ENCODE measurements around the gene SLCO2B1.

The SLCO2B1 gene

GRCh38 chr11:75223954-75224643, 73.2 kb downstream of the SLCO2B1 start:
- DNase-seq (ENCODE audit: low read depth), result no peak

- DNase-seq (ENCODE audit: low read depth), result no peak
These were observed 74.9 kb downstream of the SLCO2B1 start for GRCh38 chr11:75225794-75226193.

GRCh38 chr11:75229466-75229865, 78.6 kb downstream of the SLCO2B1 start:
- DNase-seq (ENCODE audit: low read depth), result no peak

- DNase-seq (ENCODE audit: low read depth), result no peak
These were observed 79.7 kb downstream of the SLCO2B1 start for GRCh38 chr11:75230621-75231020.

- DNase-seq (ENCODE audit: low read depth), result no peak
These were observed 82.9 kb downstream of the SLCO2B1 start for GRCh38 chr11:75233754-75234172.

GRCh38 chr11:75236062-75236461, 85.2 kb downstream of the SLCO2B1 start:
- DNase-seq (ENCODE audit: low read depth), result no peak

GRCh38 chr11:75237050-75237449, 86.1 kb downstream of the SLCO2B1 start:
- no peak for DNase-seq (ENCODE audit: low read depth)

GRCh38 chr11:75238595-75239440, 87.9 kb downstream of the SLCO2B1 start:
- DNase-seq (ENCODE audit: low read depth), result no peak

GRCh38 chr11:75239531-75240290, 88.8 kb downstream of the SLCO2B1 start:
- DNase-seq (ENCODE audit: low read depth), result no peak

- DNase-seq (ENCODE audit: low read depth), result no peak
These were observed 89.6 kb downstream of the SLCO2B1 start, which contains the start of gene TPBGL for GRCh38 chr11:75240311-75241035. TSS of gene TPBGL (plus strand) at chr11:75240774. CDS start at chr11:75241050, 276 bp downstream.

GRCh38 chr11:75241036-75241905, 90.4 kb downstream of the SLCO2B1 start:
- DNase-seq (ENCODE audit: low read depth), result peak; percentile 80

GRCh38 chr11:75241906-75242644, 91.2 kb downstream of the SLCO2B1 start:
- DNase-seq (ENCODE audit: low read depth), result no peak

- no peak for DNase-seq (ENCODE audit: low read depth)
These were observed 92.1 kb downstream of the SLCO2B1 start for GRCh38 chr11:75242722-75243600.

- DNase-seq (ENCODE audit: low read depth), result no peak
These were observed 93.3 kb downstream of the SLCO2B1 start for GRCh38 chr11:75244052-75244814.

GRCh38 chr11:75245356-75246005, 94.6 kb downstream of the SLCO2B1 start:
- DNase-seq (ENCODE audit: low read depth), result no peak

- DNase-seq (ENCODE audit: low read depth), result no peak
These were observed 95.2 kb downstream of the SLCO2B1 start for GRCh38 chr11:75246006-75246670.

GRCh38 chr11:75246671-75247350, 95.9 kb downstream of the SLCO2B1 start:
- DNase-seq (ENCODE audit: low read depth), result no peak
